DMS153 (cell line): Measurements from ENCODE around the gene TCAIM.

Experiments used
- DNase-seq: peaks from one replicate; lab custom pipeline; 2025; lab: John Stamatoyannopoulos, UW

TCAIM gene

DNA sequence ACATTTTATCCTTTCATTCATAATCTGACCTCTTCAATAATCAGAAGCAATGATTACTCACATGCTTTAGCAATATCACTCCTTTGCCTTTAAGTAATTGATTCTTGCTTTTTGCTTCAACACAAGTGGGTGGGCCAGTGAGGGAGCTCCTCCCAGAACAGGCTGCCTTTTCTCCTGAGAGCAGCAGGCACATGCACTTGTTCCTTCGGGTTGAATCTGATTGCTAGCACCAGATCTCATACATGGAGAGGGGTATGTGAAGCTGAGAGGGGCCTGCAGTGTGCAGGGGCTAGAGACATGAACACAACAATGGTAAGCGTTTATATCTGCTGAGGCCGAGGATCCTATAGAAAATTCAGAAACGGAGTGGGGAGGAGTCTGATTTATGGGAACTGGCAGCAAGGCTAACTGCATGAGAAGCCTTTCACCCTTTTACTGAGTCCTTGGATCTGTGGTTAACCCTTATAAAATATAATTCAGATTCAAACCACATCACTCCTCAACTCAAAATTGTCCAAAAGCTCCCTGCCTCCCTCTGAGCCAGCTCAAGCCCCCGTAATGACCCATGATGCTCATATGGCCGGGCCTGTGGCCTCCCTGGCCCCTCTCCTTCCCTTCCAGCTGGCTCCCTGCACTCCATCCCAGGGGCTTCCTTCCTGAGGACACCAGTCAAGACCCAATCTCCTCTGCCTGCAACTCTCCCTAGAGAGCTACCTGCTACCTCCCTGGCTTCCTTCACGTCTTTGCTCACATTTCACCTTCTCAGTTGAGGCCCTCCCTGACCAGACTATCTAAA, 106.5 kb downstream of the TCAIM start:
- no peak for DNase-seq

DNA sequence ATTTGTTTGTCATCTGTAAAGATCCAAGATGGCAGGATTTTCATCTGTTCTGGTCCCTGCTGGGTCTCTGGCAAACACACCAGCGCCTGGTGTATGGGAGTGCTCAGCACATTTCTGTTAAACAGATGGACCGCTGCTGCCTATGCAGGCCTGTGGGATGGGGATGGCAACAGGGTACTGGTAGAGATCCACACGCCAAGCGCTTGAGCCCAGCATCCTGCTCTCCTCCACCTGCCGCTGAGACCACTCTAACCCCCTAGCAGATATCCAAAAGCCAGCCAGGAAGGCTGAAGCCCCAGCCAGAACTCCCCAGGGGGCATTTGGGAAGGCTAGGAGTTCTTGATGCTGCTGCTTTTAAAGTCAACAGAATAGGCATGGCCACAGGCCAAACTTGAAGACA, 107.2 kb downstream of the TCAIM start:
- no peak for DNase-seq

DNA sequence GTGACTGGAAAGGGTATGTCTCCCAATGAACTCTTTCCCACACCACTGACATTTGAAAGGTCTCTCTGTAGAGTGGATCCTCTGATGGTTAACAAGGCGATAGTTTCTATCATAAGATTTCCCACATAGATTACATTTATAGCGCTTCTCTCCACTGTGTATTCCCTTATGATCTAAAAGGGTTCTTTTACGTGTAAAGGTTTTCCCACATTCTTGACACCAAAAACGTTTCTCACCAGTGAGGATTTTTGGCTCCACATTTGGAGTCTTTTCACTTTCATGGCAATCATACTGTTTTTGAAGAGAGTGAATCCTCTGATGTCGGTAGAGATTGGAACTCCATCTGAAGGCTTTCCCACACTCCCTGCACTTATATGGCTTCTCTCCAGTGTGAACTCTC, 108.4 kb downstream of the TCAIM start:
- DNase-seq: no peak

DNA sequence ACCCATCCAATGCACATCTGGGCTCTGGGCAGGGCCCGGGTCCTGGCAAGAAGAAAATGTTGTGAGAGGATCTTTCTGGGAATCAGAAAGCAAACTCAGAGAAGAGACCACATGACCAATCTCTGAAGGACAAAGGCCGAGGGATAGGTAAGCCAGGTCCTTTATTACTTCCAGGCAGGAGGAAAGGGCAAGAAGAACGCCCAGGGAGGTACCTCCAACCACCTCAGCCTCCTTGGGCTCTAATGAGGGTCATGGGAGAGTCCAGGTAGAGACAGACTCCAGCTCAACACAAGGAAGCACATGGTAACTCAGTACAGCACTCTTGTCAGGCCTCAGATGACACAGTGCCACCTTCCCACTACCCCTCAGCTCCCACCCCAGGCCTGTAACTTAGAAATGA, 112.9 kb downstream of the TCAIM start:
- DNase-seq: no peak

DNA sequence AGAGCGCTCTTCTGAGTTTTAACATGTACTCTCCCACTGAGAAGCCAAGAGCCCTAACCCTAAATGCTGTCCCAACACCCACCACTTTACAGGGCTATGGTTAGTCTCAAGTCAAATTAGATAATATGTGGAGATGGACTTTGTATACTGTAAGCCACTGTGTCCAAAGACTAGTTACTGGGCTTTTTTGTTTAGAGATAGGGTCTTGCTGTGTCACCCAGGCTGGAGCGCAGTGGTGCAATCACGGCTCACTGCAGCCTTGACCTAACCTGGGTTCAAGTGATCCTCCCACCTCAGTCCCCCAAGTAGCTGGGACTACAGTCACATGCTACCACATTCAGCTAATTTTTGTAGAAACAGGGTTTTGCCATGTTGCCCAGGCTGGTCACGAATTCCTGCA, 115.7 kb downstream of the TCAIM start:
- no peak for DNase-seq

DNA sequence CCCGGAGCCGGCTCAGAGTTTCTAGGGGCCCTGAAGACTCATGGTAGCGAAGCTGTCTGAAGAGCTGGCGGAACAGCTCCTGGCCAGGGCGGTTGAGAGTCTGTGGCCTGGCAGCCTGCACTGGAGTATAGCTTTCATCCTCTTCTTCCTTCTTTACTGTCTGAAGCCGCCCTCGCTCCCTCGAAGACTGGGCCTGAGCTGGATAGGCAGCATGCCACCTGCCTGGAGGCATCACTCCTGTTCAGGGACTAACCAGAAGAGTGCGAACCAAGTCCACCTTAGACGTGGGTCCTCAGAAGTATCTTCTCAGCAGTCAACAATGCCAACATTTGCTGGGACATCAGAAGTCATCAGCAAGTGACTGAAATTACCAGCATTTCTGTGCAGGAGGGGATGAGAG, 116.8 kb downstream of the TCAIM start:
- no peak for DNase-seq
